ENCODE data around the gene KCNK10. TPM values are rescaled to one million over a fixed set of nuclear protein-coding genes. Genes with fewer than 3 reads are reported as not detected.
"Not testable (repeated sequence)": the region's sequence is repeated elsewhere in the genome, so short reads cannot be mapped to it uniquely, and the experiment has no call there.

Gene KCNK10
- total RNA-seq, 1 donor from 2014 or later: not detected

DNA sequence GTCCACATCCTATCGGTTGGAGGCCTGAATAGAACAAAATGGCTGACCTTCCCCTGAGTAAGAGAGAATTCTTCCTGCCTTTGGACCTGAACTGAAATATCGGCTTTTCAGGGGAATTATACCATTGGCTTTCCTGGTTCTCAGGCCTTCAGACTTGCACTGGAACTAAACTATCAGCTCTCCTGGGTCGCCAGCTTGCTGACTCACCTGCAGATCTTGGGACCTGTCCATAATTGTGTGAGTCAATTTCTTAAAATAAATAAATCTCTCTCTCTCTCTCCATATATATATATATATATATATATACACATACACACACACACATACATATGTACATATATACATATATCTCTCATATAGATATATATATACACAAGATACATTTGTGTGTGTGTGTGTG lies 41.6 kb downstream of the KCNK10 start:
- intact Hi-C loops (cut with DNase I): no loop called here
- DNase-seq (ENCODE audit: low spot score): no peak

DNA sequence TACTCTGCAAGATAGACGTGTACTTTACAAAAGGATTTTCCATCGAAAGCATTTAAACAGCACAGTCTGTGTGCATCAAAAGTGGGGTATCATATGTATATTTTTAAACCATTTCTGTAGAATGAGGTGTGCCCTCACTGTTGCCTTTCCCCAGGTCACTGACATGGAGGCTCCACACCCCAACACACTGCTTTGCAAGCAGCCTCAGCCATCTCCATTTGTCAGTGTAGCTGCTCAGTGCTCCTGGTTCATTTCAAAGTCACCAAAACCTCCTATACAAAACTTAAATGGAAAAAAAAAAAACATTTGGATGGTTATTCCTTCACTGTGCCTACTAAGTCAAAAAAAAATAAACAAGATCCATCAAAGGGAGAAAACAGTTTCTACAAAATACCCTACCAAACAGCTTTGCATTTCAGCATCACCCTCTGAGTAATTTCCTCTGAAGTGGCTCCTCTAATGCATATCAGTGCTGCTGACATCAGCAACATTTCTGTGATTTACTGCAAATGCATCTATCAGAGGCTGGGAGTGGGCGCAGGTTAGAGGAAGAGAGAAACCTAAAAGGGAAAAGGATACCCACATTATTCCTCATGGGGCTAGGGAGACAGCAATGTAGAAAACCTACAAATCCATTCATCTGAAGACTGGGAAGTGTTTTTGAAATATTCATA lies 46.0 kb downstream of the KCNK10 start:
- DNase-seq (ENCODE audit: low spot score): no peak
- ATAC-seq: no peak
- intact Hi-C loops (cut with DNase I): no loop called here

More for the DNA sequence above, 41.6 kb downstream of the KCNK10 start:
- ATAC-seq: no peak

DNA sequence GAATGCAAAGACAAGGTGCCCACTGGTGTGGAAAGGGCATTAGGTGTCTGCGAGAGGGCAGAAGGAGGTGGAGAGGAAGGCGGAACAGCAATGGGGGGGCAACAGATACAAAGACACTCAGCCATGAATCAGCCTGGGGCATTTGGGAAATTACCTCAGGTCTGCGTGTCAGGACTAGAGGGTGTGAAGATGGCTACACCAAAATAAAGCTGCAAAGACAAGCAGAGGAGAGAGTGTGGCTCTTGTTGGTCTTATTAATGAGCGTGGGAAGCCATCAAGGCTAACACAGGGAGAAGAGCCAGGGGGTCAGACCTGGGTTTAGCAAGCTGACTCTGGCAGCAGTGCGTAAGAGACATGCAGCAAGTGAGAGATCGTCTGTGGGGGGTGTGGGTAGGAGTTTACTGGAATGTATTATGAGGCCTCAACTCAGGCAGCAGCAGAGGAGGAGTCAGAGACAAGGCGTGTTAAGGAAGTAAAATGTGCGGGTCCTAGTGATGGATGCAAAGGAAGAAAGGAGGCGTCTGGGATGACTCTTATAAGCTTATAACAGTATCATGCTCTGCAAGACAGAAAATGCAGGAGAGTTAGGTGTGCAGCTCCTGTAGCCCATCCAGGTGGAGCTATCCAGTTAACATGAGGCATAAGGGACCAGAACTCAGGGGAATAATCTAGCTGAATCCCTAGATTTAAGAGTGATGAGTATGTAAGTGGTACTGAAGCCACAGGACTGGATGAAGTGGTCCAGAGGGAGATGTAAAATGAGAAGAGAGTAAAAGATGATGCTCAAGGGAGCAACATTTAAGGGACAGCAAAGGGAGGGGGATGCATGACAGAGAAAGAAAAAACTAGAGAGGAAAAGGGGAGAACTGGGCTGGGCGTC lies 50.4 kb downstream of the KCNK10 start:
- no peak for ATAC-seq
- intact Hi-C loops (cut with DNase I): no loop called here
- DNase-seq (ENCODE audit: low spot score): no peak

DNA sequence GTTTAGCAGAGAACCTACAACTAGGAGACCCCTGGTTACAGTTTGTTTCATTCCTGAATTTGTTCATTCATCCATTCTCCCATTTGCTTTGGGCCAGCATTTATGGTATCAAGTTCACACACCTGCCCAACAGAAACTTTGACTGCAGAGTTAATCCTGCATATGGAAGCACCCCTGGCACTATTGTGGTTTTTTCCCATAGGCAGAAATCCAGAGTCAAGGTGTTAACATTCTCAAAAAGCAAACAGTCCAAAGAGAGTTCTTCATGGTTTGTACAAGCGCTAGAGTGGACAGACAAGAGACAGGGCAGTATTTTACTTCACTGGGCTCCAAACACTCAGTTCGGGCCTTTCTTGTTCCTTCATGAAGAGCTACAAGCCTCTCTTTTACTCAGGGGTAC lies 51.9 kb downstream of the KCNK10 start:
- intact Hi-C loops (cut with DNase I): no loop called here
- DNase-seq (ENCODE audit: low spot score): no peak
- ATAC-seq: no peak

DNA sequence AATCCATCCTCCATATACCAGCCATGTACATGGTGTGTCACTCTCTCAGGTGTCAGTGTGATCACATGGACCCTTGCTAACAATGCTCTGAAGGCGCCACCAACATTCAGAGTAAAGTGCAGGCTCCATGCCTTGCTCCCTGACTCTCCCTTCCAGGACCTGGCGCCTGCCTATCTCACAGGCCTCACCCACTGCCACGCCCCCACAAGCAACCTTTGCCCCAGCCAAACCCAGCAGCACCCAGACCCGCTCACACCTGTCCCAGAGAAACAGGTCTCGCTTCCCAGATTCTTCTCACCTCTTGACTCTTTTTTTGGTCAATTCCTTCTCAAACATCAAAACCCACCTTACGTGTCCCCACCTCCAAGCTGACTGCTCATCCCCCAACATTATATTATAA lies 52.3 kb downstream of the KCNK10 start:
- intact Hi-C loops (cut with DNase I): no loop called here
- ATAC-seq: no peak

DNA sequence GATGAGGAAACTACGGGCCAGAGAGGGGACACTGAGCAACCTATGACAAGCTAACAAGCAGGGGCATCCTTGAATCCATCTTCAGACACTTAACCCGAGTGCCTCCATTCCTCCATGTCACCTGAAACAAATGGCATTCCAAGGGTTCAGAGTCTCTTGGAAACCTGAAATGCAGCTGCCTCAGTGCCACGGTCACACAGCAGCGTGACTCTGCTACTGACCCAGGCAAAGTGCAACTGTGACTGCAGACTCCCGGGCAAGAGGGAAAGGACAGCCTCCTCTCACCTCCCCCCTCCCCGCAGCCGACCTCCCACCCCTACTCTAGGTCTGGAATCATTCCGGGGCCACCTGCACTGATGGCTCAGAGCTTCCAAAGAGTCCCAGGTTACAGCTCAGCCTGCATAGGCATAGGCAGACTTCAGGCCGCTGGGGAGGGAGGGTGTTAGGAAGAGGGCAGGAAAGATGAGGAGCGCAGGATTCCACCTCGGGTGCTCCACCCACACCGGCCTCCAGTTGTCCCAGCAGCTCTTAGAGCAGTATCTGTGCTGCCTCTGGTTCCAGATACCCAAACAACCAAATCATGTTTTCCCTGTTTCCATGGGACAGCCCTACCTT lies 53.2 kb downstream of the KCNK10 start:
- intact Hi-C loops (cut with DNase I): no loop called here
- DNase-seq (ENCODE audit: low spot score): no peak
- no peak for ATAC-seq

More for the DNA sequence above, 52.3 kb downstream of the KCNK10 start:
- DNase-seq (ENCODE audit: low spot score): no peak

DNA sequence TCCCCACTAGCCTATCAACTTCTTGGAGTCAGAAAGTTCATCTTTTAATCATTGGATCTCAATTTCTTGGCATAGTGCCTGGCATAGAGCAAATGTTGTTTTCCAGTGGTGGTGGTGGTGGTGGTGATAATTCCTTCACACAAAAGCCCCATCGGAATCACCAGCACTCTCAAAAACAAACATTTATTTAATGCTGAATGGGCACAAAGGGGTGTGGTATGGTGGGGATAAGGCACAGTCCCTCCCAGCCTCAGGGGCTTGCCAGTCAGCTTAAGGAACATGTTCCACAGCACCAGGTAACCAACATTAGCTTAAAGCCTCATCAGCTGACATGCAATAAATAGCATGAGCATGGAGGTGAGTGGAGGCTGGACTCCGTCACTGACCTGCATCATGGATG lies 56.6 kb downstream of the KCNK10 start:
- DNase-seq (ENCODE audit: low spot score) (no peak), ATAC-seq (no peak)
- intact Hi-C loops (cut with DNase I): no loop called here

DNA sequence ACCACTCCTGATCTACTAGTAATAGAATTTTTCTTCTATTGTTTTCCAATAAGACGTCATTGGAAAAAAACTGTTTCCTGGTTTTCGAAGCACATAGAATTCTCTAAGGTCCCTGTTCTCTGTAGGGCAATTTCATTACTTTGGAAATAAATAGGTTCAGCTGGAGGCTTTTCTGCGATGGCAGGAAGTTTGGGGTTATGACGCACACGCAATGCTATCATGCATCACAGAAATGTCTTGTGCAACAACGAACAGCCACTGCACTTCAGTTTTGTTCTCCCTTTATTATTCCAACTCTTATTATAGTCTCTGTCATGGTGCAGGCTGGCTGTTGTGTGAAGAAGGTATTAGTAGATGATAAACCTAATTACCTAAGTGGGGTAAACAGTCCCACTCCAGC lies 59.0 kb downstream of the KCNK10 start:
- no peak for ATAC-seq
- DNase-seq (ENCODE audit: low spot score): no peak
- intact Hi-C loops (cut with DNase I): no loop called here

DNA sequence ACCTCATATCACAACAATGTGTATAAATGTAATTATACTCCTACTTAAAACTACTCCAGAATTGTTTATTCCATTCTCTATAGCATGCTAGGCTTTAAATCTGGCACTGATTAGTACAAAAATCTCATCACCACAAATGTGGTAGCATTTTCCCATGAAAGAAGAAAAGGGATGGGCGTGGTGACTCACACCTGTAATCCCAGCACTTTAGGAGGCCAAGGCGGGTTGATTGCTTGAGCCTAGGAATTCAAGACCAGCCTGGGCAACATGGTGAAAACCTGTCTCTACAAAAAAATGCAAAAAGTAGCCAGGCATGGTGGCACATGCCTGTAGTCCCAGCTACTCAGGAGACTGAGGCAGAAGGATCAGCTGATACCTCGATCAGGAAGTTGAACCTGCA lies 61.8 kb downstream of the KCNK10 start:
- DNase-seq (ENCODE audit: low spot score); intact Hi-C loops (cut with DNase I); ATAC-seq: not testable (repeated sequence)

DNA sequence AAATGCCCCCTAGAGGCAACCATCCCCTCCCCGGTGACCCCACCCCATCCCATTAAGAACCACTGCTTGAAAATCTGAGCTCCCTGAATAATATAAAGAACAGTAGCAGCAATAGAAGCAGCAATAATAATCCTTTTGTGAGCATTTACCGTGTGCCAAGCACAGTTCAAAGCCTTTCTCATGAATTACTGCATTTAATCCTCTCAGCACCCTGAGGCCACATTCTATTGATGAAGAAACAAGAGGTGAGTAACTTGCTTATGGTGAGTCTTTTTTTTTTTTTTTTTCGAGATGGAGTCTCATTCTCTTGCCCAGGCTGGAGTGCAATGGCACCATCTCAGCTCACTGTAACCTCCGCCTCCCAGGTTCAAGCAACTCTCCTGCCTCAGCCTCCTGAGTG lies 65.0 kb downstream of the KCNK10 start:
- intact Hi-C loops (cut with DNase I): no loop called here
- DNase-seq (ENCODE audit: low spot score) (no peak), ATAC-seq (no peak)

DNA sequence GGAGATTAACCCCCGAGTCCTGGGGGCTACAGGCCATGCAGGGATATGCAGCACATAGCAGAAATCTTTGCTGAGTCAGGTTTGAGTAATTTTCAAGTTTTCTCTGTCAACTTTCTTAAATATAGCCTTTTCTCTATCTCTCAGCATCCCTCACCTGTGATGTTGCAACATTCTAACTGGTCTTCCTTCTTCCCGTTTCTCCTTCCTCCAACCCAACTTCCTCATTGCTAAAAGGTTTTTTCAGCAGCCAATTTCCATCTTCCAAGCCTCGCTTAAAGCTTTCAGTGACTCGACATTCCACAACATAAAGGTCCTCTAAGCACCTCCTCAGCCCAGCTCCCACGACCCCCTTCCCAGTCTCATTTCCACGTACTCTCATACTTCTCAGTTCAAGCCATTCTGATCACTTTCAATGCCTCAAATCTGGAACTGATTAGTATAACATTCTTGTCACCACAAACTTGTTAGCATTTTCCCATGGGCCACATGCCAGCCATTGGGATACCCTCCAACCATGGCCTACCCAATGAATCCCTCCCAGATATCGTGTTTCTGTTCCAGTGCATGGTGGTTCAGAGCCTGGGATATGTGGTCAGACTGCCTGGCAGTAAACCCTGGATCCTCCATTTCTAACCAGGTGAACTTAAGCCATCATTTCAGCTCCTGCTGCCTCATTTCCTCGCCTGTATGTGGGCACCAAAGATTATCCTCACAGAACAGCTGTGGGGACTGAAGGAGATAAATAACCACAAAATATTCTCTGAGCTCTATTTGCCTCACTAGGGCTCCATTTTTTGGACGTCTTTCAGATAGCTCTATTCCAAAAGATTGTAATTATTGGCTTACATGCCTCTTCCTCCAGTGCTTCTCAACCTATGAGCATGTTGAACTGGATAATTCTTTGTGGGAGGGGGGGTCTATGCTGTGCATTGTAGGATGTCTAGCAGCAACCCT lies 65.8 kb downstream of the KCNK10 start:
- DNase-seq (ENCODE audit: low spot score) (no peak), ATAC-seq (no peak)
- intact Hi-C loops (cut with DNase I): no loop called here

DNA sequence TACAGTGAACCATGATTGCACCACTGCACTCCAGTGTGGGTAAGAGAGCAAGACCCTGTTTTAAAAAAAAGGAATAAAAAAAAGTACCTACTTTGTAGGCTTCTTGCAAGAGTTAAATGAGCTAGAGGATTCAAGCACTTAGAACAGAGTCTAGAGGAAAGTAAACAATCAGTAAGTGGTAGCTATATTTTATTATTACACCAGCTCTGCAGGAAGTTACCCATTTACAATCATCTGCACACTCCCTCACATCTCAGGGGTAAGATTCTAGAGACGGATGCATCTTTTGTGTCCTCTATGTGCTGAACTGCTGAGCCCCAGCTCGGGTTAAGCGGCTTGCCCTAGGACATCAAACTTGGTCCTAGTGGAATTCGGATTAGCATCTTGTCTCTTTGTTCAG lies 67.3 kb downstream of the KCNK10 start:
- no peak for DNase-seq (ENCODE audit: low spot score)
- ATAC-seq: no peak
- intact Hi-C loops (cut with DNase I): no loop called here

DNA sequence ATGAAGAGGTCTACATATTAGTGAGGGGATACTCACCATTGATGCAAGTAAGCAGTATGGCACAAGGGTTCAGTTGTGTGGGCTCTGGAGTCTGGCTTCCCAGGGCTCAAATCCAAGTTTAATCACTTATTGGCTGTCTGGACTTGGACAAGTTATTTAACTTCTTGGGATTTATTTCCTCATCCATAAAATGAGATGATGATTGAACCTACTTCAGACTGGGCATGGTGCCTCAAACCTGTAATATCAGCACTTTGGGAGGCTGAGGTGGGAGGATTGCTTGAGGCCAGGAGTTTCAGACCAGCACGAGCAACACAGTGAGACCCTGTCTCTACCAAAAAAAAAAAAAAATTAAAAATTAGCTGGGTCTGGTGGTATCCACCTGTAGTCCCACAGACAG lies 67.9 kb downstream of the KCNK10 start:
- no peak for DNase-seq (ENCODE audit: low spot score)

DNA sequence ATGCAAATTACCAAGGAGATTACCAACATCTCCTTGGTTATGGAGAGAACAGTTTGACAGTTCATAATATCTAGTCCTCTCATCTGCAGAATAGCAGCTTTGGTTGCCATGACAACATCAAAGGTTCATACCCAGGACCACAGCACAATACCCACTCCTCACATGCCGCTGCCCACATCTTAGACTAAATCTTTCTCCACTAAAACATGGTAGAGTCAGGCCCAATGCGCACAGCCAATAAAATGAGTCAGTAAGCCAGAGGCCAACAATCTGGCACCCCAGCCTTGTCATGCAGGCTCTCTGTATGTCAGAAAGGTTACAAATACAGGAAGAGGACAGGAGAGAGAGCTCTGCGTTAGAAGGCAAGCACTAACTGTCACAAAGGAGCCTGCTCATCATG lies 70.6 kb downstream of the KCNK10 start:
- intact Hi-C loops (cut with DNase I): no loop called here
- DNase-seq (ENCODE audit: low spot score) (no peak), ATAC-seq (no peak)

More for the DNA sequence above, 67.9 kb downstream of the KCNK10 start:
- ATAC-seq: no peak
- intact Hi-C loops (cut with DNase I): no loop called here

DNA sequence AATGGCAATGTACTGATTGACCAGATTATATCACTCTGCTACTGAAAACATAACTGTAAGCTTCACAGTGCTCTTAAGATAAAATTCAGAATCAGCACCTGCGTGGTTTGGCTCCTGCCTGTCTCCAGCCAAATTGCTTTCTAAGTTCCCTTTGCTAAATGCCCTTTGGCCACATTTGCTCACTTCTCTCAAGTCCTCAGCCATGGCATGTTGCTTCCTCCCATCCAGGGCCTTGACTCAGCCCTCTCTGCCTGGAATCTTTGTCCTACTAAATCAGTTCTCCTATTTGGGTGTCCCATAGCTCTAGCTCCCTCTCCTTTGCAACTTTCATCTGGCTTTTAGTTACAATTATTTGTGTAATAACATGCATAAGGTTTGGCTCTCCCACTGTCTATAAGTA lies 71.4 kb downstream of the KCNK10 start:
- no peak for DNase-seq (ENCODE audit: low spot score)
- ATAC-seq: no peak
- intact Hi-C loops (cut with DNase I): no loop called here

DNA sequence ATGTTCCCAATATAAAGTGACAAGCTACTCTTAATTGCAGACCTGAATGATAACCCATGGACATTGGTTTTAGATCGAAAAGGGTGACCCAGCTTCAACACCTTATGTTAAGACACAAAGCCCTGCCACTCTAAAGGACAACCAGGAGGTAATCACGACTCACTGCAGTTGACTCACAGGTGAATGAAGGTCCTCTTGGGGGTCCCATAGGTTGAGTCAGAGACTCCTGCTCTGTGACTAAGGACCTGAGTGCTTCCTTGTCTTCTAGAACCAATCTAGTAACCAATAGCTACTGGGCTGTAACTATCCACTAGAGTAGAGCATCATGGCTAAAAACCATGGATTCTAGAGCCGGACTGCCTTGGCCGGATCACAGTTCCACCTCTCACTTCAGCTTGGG lies 73.8 kb downstream of the KCNK10 start:
- intact Hi-C loops (cut with DNase I): no loop called here
- ATAC-seq: no peak
- DNase-seq (ENCODE audit: low spot score): no peak

DNA sequence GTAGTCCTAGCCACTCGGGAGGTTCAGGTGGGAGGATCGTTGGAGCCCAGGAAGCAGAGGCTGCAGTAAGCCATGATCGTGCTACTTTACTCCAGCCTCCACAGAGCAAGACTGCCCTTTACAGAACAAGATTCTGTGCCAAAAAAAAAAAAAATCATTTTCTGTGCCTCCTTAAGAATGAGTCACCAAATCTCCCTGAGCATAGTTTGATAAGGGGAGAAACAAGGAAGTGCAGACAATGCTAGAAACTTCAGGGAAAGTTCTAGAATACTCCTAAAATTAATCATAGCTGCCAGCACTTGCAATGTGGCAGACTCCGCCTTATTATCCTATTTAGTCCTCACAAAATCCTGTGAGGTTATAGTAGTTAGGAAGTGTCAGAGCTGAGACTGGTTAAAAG lies 74.5 kb downstream of the KCNK10 start:
- no peak for ATAC-seq

DNA sequence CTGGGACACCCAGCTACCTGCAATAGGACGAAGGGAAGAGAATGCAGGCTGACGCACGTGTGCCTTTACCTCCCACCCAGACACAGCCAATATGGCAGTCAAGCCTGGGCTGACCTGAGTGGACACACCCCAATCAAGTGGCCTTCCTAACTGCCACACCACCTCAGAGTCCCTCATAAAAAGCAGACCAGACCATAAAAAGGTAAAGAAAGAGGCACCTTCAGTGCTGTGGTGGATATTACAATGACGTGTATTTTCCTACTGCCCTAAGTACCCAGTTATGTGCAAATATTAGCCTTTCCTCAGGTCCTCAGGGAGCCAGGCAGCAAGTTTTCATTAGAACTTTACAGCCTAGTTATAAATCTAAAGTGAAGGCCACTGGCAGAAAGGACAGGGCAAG lies 75.8 kb downstream of the KCNK10 start:
- ATAC-seq (no peak), DNase-seq (ENCODE audit: low spot score) (no peak)
- intact Hi-C loops (cut with DNase I): no loop called here

More for the DNA sequence above, 74.5 kb downstream of the KCNK10 start:
- DNase-seq (ENCODE audit: low spot score): no peak
- intact Hi-C loops (cut with DNase I): no loop called here

DNA sequence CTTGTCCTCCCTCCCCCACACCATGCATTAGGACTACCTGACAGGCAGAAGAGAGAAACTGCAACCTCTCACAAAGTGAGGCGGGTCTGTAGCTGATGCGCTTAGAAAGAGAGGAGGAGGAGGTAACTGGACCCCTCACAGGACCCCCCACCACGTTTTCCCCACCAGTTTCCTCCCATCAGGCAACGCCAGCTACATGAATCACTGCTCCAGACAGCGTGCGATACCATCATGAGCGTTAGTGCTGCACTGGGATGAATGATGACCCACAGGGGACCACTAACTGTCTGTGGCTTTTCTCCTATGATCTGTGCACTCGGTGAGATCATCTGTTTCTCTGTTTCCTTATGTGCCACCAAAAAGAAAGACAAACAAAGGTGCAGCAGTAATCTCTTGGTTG lies 77.7 kb downstream of the KCNK10 start:
- ATAC-seq: no peak
- intact Hi-C loops (cut with DNase I): no loop called here

More for the DNA sequence above, 77.7 kb downstream of the KCNK10 start:
- no peak for DNase-seq (ENCODE audit: low spot score)
